ENCODE results near the gene HMGB4. TPM values are rescaled to one million over a fixed set of nuclear protein-coding genes. Genes with fewer than 3 reads are reported as not detected.

Gene HMGB4
- total and polyA plus RNA-seq, 9 of the 15 experiments (the other 6 are each of a cell fraction or from before 2014, with no cell fraction given), result not detected

DNA sequence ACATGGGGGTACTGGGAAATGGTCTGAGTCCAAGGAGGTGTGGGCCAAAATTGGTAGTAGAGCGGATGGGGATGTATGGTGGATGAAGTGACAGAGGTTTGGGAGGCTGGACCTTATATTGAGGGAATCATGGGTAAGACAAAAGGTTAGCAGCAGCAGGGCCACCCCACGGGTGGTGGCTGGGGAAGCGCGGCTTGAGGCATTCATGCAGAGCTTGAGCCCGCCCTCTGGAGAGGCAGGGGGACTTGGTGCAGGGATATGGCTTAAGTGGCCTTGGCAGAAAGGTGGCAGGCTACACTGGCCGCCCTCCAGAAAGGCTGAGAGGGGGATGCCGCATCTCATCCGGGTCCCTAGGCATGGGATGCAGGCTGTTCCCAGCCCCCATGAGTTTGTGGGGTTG, 31.5 kb downstream of the HMGB4 start (continued):
- TF ChIP-seq, protein P1, sequence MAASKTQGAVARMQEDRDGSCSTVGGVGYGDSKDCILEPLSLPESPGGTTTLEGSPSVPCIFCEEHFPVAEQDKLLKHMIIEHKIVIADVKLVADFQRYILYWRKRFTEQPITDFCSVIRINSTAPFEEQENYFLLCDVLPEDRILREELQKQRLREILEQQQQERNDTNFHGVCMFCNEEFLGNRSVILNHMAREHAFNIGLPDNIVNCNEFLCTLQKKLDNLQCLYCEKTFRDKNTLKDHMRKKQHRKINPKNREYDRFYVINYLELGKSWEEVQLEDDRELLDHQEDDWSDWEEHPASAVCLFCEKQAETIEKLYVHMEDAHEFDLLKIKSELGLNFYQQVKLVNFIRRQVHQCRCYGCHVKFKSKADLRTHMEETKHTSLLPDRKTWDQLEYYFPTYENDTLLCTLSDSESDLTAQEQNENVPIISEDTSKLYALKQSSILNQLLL (CRISPR knock-in tag; IDR thresholded peaks at IDR 0.05; ENCODE audit: borderline replicate concordance), result no peak
- no peak for TF ChIP-seq ZNF717 (CRISPR knock-in tag; IDR thresholded peaks at IDR 0.05)
- TF ChIP-seq CREB1 (IDR thresholded peaks at IDR 0.05), result no peak
- TF ChIP-seq CREB1 (CRISPR knock-in tag; IDR thresholded peaks at IDR 0.05), result no peak
- TF ChIP-seq MTA1 (IDR thresholded peaks at IDR 0.05; ENCODE audit: borderline replicate concordance), result no peak
- TF ChIP-seq SOX6 (IDR thresholded peaks at IDR 0.05), result no peak
- TF ChIP-seq, protein P2, sequence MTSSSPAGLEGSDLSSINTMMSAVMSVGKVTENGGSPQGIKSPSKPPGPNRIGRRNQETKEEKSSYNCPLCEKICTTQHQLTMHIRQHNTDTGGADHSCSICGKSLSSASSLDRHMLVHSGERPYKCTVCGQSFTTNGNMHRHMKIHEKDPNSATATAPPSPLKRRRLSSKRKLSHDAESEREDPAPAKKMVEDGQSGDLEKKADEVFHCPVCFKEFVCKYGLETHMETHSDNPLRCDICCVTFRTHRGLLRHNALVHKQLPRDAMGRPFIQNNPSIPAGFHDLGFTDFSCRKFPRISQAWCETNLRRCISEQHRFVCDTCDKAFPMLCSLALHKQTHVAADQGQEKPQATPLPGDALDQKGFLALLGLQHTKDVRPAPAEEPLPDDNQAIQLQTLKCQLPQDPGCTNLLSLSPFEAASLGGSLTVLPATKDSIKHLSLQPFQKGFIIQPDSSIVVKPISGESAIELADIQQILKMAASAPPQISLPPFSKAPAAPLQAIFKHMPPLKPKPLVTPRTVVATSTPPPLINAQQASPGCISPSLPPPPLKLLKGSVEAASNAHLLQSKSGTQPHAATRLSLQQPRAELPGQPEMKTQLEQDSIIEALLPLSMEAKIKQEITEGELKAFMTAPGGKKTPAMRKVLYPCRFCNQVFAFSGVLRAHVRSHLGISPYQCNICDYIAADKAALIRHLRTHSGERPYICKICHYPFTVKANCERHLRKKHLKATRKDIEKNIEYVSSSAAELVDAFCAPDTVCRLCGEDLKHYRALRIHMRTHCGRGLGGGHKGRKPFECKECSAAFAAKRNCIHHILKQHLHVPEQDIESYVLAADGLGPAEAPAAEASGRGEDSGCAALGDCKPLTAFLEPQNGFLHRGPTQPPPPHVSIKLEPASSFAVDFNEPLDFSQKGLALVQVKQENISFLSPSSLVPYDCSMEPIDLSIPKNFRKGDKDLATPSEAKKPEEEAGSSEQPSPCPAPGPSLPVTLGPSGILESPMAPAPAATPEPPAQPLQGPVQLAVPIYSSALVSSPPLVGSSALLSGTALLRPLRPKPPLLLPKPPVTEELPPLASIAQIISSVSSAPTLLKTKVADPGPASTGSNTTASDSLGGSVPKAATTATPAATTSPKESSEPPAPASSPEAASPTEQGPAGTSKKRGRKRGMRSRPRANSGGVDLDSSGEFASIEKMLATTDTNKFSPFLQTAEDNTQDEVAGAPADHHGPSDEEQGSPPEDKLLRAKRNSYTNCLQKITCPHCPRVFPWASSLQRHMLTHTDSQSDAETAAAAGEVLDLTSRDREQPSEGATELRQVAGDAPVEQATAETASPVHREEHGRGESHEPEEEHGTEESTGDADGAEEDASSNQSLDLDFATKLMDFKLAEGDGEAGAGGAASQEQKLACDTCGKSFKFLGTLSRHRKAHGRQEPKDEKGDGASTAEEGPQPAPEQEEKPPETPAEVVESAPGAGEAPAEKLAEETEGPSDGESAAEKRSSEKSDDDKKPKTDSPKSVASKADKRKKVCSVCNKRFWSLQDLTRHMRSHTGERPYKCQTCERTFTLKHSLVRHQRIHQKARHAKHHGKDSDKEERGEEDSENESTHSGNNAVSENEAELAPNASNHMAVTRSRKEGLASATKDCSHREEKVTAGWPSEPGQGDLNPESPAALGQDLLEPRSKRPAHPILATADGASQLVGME (CRISPR knock-in tag; IDR thresholded peaks at IDR 0.05), result no peak
- TF ChIP-seq ZNF23 (CRISPR knock-in tag; IDR thresholded peaks at IDR 0.05), result no peak
- no peak for TF ChIP-seq BCL6 (CRISPR knock-in tag; IDR thresholded peaks at IDR 0.05)

All from K562 (cell line).